NB4 (cell line): ENCODE measurements around the gene OPCML.
A peak's percentile ranks its signal among the peaks of the same experiment; 100 is the strongest.

Source experiments
- DNase-seq: peaks from one replicate; pipeline ENCODE4 v3.0.0; 2010; ENCODE audit warnings: low read depth
- H3K4me3 ChIP-seq: one replicate; pipeline ENCODE4 v1.5.1; 2011; ENCODE audit warnings: mild to moderate bottlenecking, low read depth, low read length, moderate library complexity
- MYC ChIP-seq: IDR thresholded peaks from 2 replicates; pipeline ENCODE4 v1.6.1; 2011; ENCODE audit warnings: low read depth, low read length
- POLR2A ChIP-seq: IDR thresholded peaks from 2 replicates; pipeline ENCODE4 v1.6.1; 2011; ENCODE audit warnings: mild to moderate bottlenecking; ENCODE audit not compliant: insufficient read length; ENCODE audit errors: extremely low read depth
- TF ChIP-seq, protein P1 (sequence below): IDR thresholded peaks from one replicate; pipeline ENCODE4 v1.5.1; 2012; ENCODE audit warnings: low read depth, low read length
- TF ChIP-seq, protein P2 (sequence below): IDR thresholded peaks from 2 replicates; pipeline ENCODE4 v1.6.1; 2011; ENCODE audit warnings: low read depth, low read length

OPCML gene

DNA sequence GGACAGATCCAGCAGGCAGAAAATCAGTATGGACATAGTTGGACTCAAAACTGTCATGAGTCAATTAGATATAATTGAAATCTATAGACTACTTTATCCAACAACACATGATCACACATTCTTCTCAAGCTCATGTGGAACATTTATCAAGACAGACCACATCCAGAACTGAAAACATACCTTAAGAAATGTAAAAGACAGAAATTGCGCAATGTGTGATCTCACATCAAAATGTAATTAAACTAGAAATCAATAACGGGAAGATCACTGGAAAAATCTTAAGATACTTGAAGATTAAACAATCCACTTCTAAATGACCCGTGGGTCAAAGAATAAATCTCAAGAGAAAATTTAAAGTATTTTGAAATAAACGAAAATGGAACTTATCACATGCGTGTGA is 435.3 kb downstream of the OPCML start:
- TF ChIP-seq MYC (no peak), POLR2A (no peak)
- TF ChIP-seq, protein P1, sequence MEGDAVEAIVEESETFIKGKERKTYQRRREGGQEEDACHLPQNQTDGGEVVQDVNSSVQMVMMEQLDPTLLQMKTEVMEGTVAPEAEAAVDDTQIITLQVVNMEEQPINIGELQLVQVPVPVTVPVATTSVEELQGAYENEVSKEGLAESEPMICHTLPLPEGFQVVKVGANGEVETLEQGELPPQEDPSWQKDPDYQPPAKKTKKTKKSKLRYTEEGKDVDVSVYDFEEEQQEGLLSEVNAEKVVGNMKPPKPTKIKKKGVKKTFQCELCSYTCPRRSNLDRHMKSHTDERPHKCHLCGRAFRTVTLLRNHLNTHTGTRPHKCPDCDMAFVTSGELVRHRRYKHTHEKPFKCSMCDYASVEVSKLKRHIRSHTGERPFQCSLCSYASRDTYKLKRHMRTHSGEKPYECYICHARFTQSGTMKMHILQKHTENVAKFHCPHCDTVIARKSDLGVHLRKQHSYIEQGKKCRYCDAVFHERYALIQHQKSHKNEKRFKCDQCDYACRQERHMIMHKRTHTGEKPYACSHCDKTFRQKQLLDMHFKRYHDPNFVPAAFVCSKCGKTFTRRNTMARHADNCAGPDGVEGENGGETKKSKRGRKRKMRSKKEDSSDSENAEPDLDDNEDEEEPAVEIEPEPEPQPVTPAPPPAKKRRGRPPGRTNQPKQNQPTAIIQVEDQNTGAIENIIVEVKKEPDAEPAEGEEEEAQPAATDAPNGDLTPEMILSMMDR = no peak
- TF ChIP-seq, protein P2, sequence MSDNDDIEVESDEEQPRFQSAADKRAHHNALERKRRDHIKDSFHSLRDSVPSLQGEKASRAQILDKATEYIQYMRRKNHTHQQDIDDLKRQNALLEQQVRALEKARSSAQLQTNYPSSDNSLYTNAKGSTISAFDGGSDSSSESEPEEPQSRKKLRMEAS = no peak
- no peak for DNase-seq
- no peak overlapping the region for H3K4me3 ChIP-seq

DNA sequence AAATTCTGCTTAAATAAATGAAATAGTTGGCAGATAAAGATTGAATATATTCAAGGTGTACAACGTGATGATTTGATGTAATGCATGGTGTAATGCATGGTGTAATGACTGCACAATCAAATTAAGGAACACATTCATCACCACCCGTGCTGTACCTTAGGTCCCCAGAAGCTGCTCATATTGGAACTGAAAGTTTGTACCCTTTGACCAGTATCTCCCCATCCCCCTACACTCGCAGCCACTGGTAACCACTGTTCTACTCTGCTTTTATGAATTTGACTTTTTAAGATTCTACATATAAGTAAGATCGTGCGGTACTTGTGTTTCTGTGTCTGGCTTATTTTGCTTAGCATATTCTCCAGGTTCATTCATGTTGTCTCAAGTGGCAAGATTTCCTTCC is 445.8 kb downstream of the OPCML start:
- DNase-seq = no peak

DNA sequence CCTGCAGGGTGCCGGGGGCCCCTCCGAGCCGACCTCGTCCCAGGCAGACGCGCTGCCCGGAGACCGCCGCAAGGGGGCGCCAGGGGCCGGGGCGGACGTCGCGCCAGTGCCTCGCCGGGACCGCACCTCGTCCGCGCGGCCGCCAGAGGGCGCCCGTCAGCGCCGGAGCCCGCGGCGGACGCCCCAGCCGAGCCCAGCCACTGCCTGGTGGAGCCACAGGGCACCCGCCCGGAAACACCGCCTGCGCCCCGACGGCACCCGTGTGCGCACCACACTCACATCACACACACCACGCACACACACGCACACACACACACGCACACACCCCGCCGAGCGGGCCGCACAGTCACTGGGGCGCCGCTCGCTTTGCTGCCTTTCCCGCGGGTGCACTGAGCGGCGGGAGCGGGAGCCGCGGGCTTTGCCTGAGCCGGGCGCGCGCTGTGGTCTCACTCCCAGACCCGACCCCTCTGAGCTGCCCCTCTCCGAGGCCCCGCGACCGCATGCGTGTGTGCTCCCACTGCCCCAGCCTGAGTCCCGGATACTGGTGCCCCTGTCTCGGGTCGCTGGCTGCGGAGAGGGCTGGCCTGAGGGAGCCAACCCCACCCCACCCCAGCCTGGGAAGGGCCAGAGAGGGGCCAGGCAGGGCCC is 449.3 kb downstream of the OPCML start:
- TF ChIP-seq POLR2A = no peak
- TF ChIP-seq, protein P1 = peak; percentile 18
- H3K4me3 ChIP-seq = no peak overlapping the region
- peak; percentile 50 for DNase-seq

More for the DNA sequence above, 445.8 kb downstream of the OPCML start:
- no peak for TF ChIP-seq MYC
- TF ChIP-seq, protein P1 = no peak
- H3K4me3 ChIP-seq = no peak overlapping the region

DNA sequence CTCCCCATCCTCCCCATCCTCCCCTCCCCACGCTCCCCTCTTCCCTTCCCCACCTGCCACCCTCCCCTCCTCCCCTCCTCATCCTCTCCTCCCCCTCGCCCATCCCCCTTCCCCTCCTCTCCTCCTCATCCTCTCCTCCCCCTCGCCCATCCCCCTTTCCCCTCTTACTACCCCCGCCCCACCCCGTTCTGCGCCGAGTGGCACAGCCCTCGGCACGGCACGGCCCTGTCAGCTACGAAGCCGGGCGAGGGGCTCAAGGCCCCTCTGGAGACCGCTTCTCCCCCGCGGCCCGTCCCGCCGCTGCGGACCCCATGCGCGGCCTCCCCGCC is 449.9 kb downstream of the OPCML start:
- no peak overlapping the region for H3K4me3 ChIP-seq
- DNase-seq = peak; percentile 53
- TF ChIP-seq POLR2A (no peak), MYC (no peak)
- TF ChIP-seq, protein P2 = no peak
- TF ChIP-seq, protein P1 = no peak

DNA sequence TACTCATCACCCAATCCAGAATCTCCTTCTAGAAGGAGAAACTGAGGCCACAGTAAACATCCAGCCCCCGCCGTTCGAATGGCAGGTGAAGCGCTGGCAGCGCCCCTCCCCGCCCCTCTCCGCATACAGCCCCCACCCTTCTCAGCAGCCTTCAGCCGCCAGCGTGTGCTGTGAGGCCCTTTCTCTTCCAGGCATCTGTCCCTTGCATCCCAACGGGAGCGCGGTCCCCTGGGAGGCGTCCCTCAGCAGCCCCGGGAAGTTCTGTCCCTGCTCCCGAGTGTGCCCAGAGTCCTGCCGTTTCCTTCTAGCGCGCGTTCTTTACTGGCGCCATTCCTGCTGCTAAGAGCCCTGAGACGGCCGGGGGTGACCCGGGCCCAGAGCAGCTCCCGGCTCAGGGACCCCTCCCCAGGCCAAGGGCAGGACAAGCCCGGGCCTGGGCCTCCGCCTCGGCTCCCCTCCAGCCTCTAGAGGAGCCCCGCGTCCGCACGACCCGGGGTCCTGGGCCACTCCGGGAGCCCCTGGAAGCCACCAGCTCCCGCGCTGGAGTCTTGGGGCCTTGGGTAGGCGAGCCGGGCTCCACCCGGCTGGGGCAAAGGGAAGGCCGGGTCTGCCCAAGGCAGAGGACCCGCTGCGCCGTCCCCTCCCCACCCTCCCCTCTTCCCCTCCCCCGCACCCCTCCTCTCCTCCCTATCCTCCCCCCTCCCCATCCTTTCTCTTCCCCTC is 450.4 kb downstream of the OPCML start:
- no peak for DNase-seq
- TF ChIP-seq POLR2A (no peak), MYC (no peak)
- TF ChIP-seq, protein P1 = no peak
- TF ChIP-seq, protein P2 = no peak
- H3K4me3 ChIP-seq = no peak overlapping the region

DNA sequence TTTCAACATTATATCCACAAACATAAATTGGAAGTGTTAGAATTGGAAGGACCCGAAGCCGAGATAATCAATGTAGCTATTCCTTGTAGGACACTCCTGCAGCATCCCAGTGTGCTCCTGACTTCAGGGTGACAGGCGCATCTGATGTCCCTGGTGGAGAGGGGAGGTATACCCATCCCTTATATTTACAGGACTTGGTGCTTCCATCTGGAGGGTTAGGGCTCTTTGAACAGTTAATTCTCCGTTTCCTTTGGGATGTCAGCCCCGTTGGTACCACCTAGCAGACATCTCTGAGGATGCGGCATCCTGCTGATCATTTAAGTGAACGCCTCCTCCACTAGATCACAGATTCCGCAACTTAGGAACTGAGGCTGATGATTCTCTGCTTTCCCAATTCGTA is 451.3 kb downstream of the OPCML start:
- DNase-seq = no peak
- H3K4me3 ChIP-seq = no peak overlapping the region
- TF ChIP-seq, protein P1 = no peak
- TF ChIP-seq POLR2A = no peak
- TF ChIP-seq, protein P2 = no peak
- TF ChIP-seq MYC = no peak
